HEK293 (cell line): ENCODE data around the gene FAM89A.

Source experiments
- GLIS1 ChIP-seq: fragments of 450-650 bp; formaldehyde crosslinking; IDR thresholded peaks from 2 replicates; pipeline ENCODE4 v1.5.1; 2016; ENCODE audit warnings: missing biosample characterization, missing genetic modification characterization
- KLF7 ChIP-seq: fragments of 450-650 bp; formaldehyde crosslinking; IDR thresholded peaks from 2 replicates; pipeline ENCODE4 v1.5.1; 2016; ENCODE audit warnings: missing biosample characterization, missing genetic modification characterization, borderline replicate concordance
- KLF8 ChIP-seq: fragments of 450-650 bp; formaldehyde crosslinking; IDR thresholded peaks from 2 replicates; pipeline ENCODE4 v1.5.1; 2016; ENCODE audit warnings: missing biosample characterization, missing genetic modification characterization
- SP3 ChIP-seq: fragments of 450-650 bp; formaldehyde crosslinking; IDR thresholded peaks from 2 replicates; pipeline ENCODE4 v1.5.1; 2016; ENCODE audit warnings: missing biosample characterization, missing genetic modification characterization
- TRIM28 ChIP-seq: IDR thresholded peaks from 2 replicates; pipeline ENCODE4 v1.6.1; 2011; ENCODE audit warnings: low read length, control low read depth, borderline replicate concordance
- ZNF10 ChIP-seq: fragments of 450-650 bp; formaldehyde crosslinking; IDR thresholded peaks from 2 replicates; pipeline ENCODE4 v1.5.1; 2017; ENCODE audit warnings: missing biosample characterization, missing genetic modification characterization
- ZNF16 ChIP-seq: fragments of 450-650 bp; formaldehyde crosslinking; IDR thresholded peaks from 2 replicates; pipeline ENCODE4 v1.5.1; 2016; ENCODE audit warnings: low read depth, missing biosample characterization, missing genetic modification characterization
- ZNF174 ChIP-seq: fragments of 450-650 bp; formaldehyde crosslinking; IDR thresholded peaks from 2 replicates; pipeline ENCODE4 v1.5.0; 2017; ENCODE audit warnings: missing biosample characterization, mild to moderate bottlenecking, missing genetic modification characterization
- ZNF248 ChIP-seq: fragments of 450-650 bp; formaldehyde crosslinking; IDR thresholded peaks from 2 replicates; pipeline ENCODE4 v1.5.1; 2017; ENCODE audit warnings: missing biosample characterization, missing genetic modification characterization
- ZNF266 ChIP-seq: fragments of 450-650 bp; formaldehyde crosslinking; IDR thresholded peaks from 2 replicates; pipeline ENCODE4 v1.5.1; 2016; ENCODE audit warnings: missing biosample characterization, missing genetic modification characterization, low read depth
- ZNF391 ChIP-seq: fragments of 450-650 bp; formaldehyde crosslinking; IDR thresholded peaks from 2 replicates; pipeline ENCODE4 v1.5.1; 2016; ENCODE audit warnings: low read depth, missing biosample characterization, missing genetic modification characterization, borderline replicate concordance
- ZNF394 ChIP-seq: fragments of 450-650 bp; formaldehyde crosslinking; IDR thresholded peaks from 2 replicates; pipeline ENCODE4 v1.5.1; 2016; ENCODE audit warnings: missing biosample characterization, missing genetic modification characterization, mild to moderate bottlenecking, moderate library complexity, borderline replicate concordance
- ZNF404 ChIP-seq: fragments of 450-650 bp; formaldehyde crosslinking; IDR thresholded peaks from 2 replicates; pipeline ENCODE4 v1.5.1; 2017; ENCODE audit warnings: missing biosample characterization, missing genetic modification characterization
- ZNF48 ChIP-seq: fragments of 450-650 bp; formaldehyde crosslinking; IDR thresholded peaks from 2 replicates; pipeline ENCODE4 v1.5.1; 2016; ENCODE audit warnings: missing biosample characterization, missing genetic modification characterization
- ZNF521 ChIP-seq: fragments of 450-650 bp; formaldehyde crosslinking; IDR thresholded peaks from 2 replicates; pipeline ENCODE4 v1.5.1; 2017; ENCODE audit warnings: missing biosample characterization, mild to moderate bottlenecking, missing genetic modification characterization
- ZNF571 ChIP-seq: fragments of 450-650 bp; formaldehyde crosslinking; IDR thresholded peaks from 2 replicates; pipeline ENCODE4 v1.5.0; 2017; ENCODE audit warnings: missing biosample characterization, missing genetic modification characterization
- ZNF585B ChIP-seq: fragments of 450-650 bp; formaldehyde crosslinking; IDR thresholded peaks from 2 replicates; pipeline ENCODE4 v1.5.1; 2016; ENCODE audit warnings: missing biosample characterization, missing genetic modification characterization
- ZNF610 ChIP-seq: fragments of 450-650 bp; formaldehyde crosslinking; IDR thresholded peaks from 2 replicates; pipeline ENCODE4 v1.5.1; 2016; ENCODE audit warnings: missing biosample characterization, missing genetic modification characterization, borderline replicate concordance
- ZNF626 ChIP-seq: fragments of 450-650 bp; sonication (Bioruptor Pico); formaldehyde crosslinking; IDR thresholded peaks from 2 replicates; pipeline ENCODE4 v1.5.1; 2018; ENCODE audit warnings: missing biosample characterization, missing genetic modification characterization, inconsistent platforms
- ZNF670 ChIP-seq: fragments of 450-650 bp; formaldehyde crosslinking; IDR thresholded peaks from 2 replicates; pipeline ENCODE4 v1.5.1; 2016; ENCODE audit warnings: missing biosample characterization, missing genetic modification characterization, low read depth
- ZNF701 ChIP-seq: fragments of 450-650 bp; formaldehyde crosslinking; IDR thresholded peaks from 2 replicates; pipeline ENCODE4 v1.5.1; 2016; ENCODE audit warnings: missing biosample characterization, missing genetic modification characterization
- ZSCAN23 ChIP-seq: fragments of 450-650 bp; formaldehyde crosslinking; IDR thresholded peaks from 2 replicates; pipeline ENCODE4 v1.5.1; 2016; ENCODE audit warnings: missing biosample characterization, missing genetic modification characterization
- TF ChIP-seq, protein P1 (sequence below): sonication (generic); formaldehyde crosslinking; IDR thresholded peaks from 2 replicates; pipeline ENCODE4 v1.8.1; 2022; ENCODE audit warnings: mild to moderate bottlenecking, moderate library complexity, missing genetic modification reagents
- TF ChIP-seq, protein P2 (sequence below): fragments of 450-650 bp; formaldehyde crosslinking; IDR thresholded peaks from 2 replicates; pipeline ENCODE4 v1.5.0; 2017; ENCODE audit warnings: missing biosample characterization, missing genetic modification characterization, borderline replicate concordance
- TF ChIP-seq, protein P3 (sequence below): fragments of 450-650 bp; formaldehyde crosslinking; IDR thresholded peaks from 2 replicates; pipeline ENCODE4 v1.5.1; 2016; ENCODE audit warnings: missing biosample characterization, missing genetic modification characterization
- TF ChIP-seq, protein P4 (sequence below): IDR thresholded peaks from 2 replicates; pipeline ENCODE4 v1.6.1; 2011; ENCODE audit warnings: mild to moderate bottlenecking, low read depth, low read length, borderline replicate concordance
- TF ChIP-seq, protein P5 (sequence below): fragments of 450-650 bp; formaldehyde crosslinking; IDR thresholded peaks from 2 replicates; pipeline ENCODE4 v1.5.1; 2016; ENCODE audit warnings: missing biosample characterization, missing genetic modification characterization
- TF ChIP-seq, protein P6 (sequence below): fragments of 450-650 bp; formaldehyde crosslinking; IDR thresholded peaks from 2 replicates; pipeline ENCODE4 v1.5.1; 2016; ENCODE audit warnings: missing biosample characterization, missing genetic modification characterization
- TF ChIP-seq, protein P7 (sequence below): fragments of 450-650 bp; IDR thresholded peaks from 2 replicates; pipeline ENCODE4 v1.5.1; 2018; ENCODE audit warnings: missing biosample characterization, missing genetic modification characterization

The FAM89A gene

DNA sequence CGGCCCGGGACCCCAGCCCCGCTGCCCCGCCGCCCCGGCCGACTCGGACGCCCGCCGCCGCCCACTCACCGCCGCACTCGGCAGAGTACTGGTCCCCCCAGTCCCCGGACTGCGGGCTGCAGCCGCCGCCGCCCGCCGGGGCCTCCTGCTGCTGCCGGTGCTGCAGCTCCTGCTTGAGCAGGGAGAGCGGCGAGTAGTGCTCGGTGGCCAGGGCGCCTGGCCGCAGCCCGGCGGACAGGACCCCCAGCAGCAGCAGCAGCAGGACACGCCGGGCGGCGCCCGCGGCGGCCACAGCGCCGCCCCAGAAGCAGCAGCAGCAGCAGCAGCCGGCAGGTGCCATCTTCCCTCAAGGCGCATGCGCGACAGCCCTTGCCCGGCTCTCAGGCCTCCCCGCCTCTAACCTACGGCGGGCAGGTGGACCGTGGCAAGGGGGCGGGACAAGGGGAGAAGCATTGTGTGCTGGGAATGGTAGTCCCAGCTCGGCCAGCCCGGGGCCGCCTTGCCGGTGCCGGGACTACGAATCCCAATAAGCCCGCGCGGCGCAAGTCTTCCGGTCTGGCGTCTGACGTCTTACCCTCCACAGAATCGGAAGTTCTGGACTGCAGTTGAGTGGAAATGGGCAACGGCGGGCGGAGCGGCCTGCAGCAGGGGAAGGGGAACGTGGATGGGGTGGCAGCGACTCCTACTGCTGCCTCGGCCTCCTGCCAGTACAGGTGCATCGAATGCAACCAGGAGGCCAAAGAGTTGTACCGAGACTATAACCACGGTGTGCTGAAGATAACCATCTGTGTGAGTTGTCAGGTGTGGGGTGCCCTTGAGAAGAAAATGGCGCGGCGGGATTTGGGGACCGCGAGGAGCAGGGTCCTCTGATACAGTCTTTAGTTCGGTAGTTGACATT, 61.3 kb downstream of the FAM89A start, which contains the start of the genes ARV1 and TTC13 (continued):
- peak; percentile 15; the same call in 1 of the 2 replicates for TF ChIP-seq KLF7 (tag by site-specific recombination)
- no peak for TF ChIP-seq ZNF248 (tag by site-specific recombination)
- TF ChIP-seq, protein P1, sequence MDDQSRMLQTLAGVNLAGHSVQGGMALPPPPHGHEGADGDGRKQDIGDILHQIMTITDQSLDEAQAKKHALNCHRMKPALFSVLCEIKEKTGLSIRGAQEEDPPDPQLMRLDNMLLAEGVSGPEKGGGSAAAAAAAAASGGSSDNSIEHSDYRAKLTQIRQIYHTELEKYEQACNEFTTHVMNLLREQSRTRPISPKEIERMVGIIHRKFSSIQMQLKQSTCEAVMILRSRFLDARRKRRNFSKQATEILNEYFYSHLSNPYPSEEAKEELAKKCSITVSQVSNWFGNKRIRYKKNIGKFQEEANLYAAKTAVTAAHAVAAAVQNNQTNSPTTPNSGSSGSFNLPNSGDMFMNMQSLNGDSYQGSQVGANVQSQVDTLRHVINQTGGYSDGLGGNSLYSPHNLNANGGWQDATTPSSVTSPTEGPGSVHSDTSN (CRISPR knock-in tag) = peak; percentile 66; the same call in 1 of the 2 replicates
- no peak for TF ChIP-seq ZNF48 (tag by site-specific recombination)
- no peak for TF ChIP-seq ZNF174 (tag by site-specific recombination)
- TF ChIP-seq, protein P2, sequence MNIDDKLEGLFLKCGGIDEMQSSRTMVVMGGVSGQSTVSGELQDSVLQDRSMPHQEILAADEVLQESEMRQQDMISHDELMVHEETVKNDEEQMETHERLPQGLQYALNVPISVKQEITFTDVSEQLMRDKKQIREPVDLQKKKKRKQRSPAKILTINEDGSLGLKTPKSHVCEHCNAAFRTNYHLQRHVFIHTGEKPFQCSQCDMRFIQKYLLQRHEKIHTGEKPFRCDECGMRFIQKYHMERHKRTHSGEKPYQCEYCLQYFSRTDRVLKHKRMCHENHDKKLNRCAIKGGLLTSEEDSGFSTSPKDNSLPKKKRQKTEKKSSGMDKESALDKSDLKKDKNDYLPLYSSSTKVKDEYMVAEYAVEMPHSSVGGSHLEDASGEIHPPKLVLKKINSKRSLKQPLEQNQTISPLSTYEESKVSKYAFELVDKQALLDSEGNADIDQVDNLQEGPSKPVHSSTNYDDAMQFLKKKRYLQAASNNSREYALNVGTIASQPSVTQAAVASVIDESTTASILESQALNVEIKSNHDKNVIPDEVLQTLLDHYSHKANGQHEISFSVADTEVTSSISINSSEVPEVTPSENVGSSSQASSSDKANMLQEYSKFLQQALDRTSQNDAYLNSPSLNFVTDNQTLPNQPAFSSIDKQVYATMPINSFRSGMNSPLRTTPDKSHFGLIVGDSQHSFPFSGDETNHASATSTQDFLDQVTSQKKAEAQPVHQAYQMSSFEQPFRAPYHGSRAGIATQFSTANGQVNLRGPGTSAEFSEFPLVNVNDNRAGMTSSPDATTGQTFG (tag by site-specific recombination) = no peak
- TF ChIP-seq, protein P3, sequence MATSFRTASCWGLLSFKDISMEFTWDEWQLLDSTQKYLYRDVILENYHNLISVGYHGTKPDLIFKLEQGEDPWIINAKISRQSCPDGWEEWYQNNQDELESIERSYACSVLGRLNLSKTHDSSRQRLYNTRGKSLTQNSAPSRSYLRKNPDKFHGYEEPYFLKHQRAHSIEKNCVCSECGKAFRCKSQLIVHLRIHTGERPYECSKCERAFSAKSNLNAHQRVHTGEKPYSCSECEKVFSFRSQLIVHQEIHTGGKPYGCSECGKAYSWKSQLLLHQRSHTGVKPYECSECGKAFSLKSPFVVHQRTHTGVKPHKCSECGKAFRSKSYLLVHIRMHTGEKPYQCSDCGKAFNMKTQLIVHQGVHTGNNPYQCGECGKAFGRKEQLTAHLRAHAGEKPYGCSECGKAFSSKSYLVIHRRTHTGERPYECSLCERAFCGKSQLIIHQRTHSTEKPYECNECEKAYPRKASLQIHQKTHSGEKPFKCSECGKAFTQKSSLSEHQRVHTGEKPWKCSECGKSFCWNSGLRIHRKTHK (tag by site-specific recombination) = no peak
- peak; percentile 74 for TF ChIP-seq GLIS1
- TF ChIP-seq, protein P4, sequence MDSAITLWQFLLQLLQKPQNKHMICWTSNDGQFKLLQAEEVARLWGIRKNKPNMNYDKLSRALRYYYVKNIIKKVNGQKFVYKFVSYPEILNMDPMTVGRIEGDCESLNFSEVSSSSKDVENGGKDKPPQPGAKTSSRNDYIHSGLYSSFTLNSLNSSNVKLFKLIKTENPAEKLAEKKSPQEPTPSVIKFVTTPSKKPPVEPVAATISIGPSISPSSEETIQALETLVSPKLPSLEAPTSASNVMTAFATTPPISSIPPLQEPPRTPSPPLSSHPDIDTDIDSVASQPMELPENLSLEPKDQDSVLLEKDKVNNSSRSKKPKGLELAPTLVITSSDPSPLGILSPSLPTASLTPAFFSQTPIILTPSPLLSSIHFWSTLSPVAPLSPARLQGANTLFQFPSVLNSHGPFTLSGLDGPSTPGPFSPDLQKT = peak; percentile 96
- no peak for TF ChIP-seq ZNF571 (tag by site-specific recombination)
- no peak for TF ChIP-seq ZNF404 (tag by site-specific recombination)
- TF ChIP-seq ZNF391 (tag by site-specific recombination) = peak; percentile 68; the same call in 1 of the 2 replicates
- TF ChIP-seq ZNF394 (tag by site-specific recombination) = peak; percentile 61; the same call in 1 of the 2 replicates
- no peak for TF ChIP-seq ZSCAN23 (tag by site-specific recombination)
- no peak for TF ChIP-seq ZNF701
- no peak for TF ChIP-seq ZNF16 (tag by site-specific recombination)
- TF ChIP-seq, protein P5, sequence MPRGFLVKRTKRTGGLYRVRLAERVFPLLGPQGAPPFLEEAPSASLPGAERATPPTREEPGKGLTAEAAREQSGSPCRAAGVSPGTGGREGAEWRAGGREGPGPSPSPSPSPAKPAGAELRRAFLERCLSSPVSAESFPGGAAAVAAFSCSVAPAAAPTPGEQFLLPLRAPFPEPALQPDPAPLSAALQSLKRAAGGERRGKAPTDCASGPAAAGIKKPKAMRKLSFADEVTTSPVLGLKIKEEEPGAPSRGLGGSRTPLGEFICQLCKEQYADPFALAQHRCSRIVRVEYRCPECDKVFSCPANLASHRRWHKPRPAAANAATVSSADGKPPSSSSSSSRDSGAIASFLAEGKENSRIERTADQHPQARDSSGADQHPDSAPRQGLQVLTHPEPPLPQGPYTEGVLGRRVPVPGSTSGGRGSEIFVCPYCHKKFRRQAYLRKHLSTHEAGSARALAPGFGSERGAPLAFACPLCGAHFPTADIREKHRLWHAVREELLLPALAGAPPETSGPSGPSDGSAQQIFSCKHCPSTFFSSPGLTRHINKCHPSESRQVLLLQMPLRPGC (tag by site-specific recombination) = no peak
- peak; percentile 90 for TF ChIP-seq TRIM28
- peak; percentile 49; the same call in 1 of the 2 replicates for TF ChIP-seq ZNF626 (tag by site-specific recombination)
- peak; percentile 100 for TF ChIP-seq SP3 (tag by site-specific recombination)
- peak; percentile 99 for TF ChIP-seq ZNF10
- TF ChIP-seq ZNF266 = no peak
- TF ChIP-seq KLF8 (tag by site-specific recombination) = peak; percentile 84; the same call in 1 of the 2 replicates
- TF ChIP-seq, protein P6, sequence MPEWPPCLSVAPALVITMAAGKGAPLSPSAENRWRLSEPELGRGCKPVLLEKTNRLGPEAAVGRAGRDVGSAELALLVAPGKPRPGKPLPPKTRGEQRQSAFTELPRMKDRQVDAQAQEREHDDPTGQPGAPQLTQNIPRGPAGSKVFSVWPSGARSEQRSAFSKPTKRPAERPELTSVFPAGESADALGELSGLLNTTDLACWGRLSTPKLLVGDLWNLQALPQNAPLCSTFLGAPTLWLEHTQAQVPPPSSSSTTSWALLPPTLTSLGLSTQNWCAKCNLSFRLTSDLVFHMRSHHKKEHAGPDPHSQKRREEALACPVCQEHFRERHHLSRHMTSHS (tag by site-specific recombination) = no peak
- no peak for TF ChIP-seq ZNF585B (tag by site-specific recombination)
- TF ChIP-seq ZNF521 (tag by site-specific recombination) = no peak
- no peak for TF ChIP-seq ZNF670
- TF ChIP-seq, protein P7, sequence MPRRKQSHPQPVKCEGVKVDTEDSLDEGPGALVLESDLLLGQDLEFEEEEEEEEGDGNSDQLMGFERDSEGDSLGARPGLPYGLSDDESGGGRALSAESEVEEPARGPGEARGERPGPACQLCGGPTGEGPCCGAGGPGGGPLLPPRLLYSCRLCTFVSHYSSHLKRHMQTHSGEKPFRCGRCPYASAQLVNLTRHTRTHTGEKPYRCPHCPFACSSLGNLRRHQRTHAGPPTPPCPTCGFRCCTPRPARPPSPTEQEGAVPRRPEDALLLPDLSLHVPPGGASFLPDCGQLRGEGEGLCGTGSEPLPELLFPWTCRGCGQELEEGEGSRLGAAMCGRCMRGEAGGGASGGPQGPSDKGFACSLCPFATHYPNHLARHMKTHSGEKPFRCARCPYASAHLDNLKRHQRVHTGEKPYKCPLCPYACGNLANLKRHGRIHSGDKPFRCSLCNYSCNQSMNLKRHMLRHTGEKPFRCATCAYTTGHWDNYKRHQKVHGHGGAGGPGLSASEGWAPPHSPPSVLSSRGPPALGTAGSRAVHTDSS = no peak
- TF ChIP-seq ZNF610 (tag by site-specific recombination) = peak; percentile 92
